Ectodermal cell (in vitro differentiated cells): ENCODE measurements around the gene FBXL17.

Experiments
- H3K27ac ChIP-seq: 2 replicates; pipeline ENCODE4 v1.7.0; 2013; ENCODE audit warnings: mild to moderate bottlenecking, low read depth, low read length; ENCODE audit not compliant: insufficient read depth, poor library complexity, severe bottlenecking
- H3K27me3 ChIP-seq: 2 replicates; pipeline ENCODE4 v1.7.0; 2013; ENCODE audit warnings: mild to moderate bottlenecking, low read length; ENCODE audit not compliant: insufficient read depth, control insufficient read depth, poor library complexity, severe bottlenecking
- H3K36me3 ChIP-seq: one replicate; pipeline ENCODE4 v1.7.0; 2013; ENCODE audit warnings: low read length; ENCODE audit not compliant: control insufficient read depth, insufficient read depth
- H3K4me1 ChIP-seq: one replicate; pipeline ENCODE4 v1.7.0; 2013; ENCODE audit warnings: low read length; ENCODE audit not compliant: control insufficient read depth, insufficient read depth
- H3K4me3 ChIP-seq: 2 replicates; pipeline ENCODE4 v1.7.0; 2013; ENCODE audit warnings: low read depth, low read length, control low read depth; ENCODE audit not compliant: insufficient read depth
- H3K9me3 ChIP-seq: 2 replicates; pipeline ENCODE4 v1.7.0; 2013; ENCODE audit warnings: mild to moderate bottlenecking, low read length, moderate library complexity; ENCODE audit not compliant: control insufficient read depth
- WGBS, 2 experiments: methylation state at CpG; one replicate each; pipeline ENCODE4 v1.1.7; 2013; ENCODE audit warnings: missing lambda C conversion rate in 2 of 2; 5-methylcytosine and 5-hydroxymethylcytosine counted together

FBXL17 gene

GRCh38 chr5:107968998-107969397 is 412.9 kb downstream of the FBXL17 start:
- WGBS, 2 experiments: 93 to 97% methylated on average over 3 to 4 of the region's 4 CpGs

GRCh38 chr5:107968406-107968843 is 413.5 kb downstream of the FBXL17 start:
- Histone ChIP-seq H3K36me3 (no peaks in the 10 kb centered on the region), H3K4me1 (no peaks in the 10 kb centered on the region), H3K27me3 (no peaks in the 10 kb centered on the region), H3K9me3 (no peaks in the 10 kb centered on the region), H3K27ac (no peak overlapping the region), H3K4me3 (no peak overlapping the region)

More at GRCh38 chr5:107968998-107969397, 412.9 kb downstream of the FBXL17 start:
- H3K4me1 ChIP-seq: no peaks in the 10 kb centered on the region
- no peak overlapping the region for H3K27ac ChIP-seq
- no peak overlapping the region for H3K4me3 ChIP-seq
- no peaks in the 10 kb centered on the region for H3K27me3 ChIP-seq
- no peaks in the 10 kb centered on the region for H3K9me3 ChIP-seq
- no peaks in the 10 kb centered on the region for H3K36me3 ChIP-seq

GRCh38 chr5:107966201-107966600 is 415.7 kb downstream of the FBXL17 start:
- no peak overlapping the region for H3K27ac ChIP-seq
- no peaks in the 10 kb centered on the region for H3K27me3 ChIP-seq
- H3K36me3 ChIP-seq: no peaks in the 10 kb centered on the region
- no peaks in the 10 kb centered on the region for H3K9me3 ChIP-seq
- no peaks in the 10 kb centered on the region for H3K4me1 ChIP-seq
- WGBS, 2 experiments: 100% methylated on average over 1 of the region's 1 CpG
- H3K4me3 ChIP-seq: no peak overlapping the region

GRCh38 chr5:107964722-107965121 is 417.2 kb downstream of the FBXL17 start:
- Histone ChIP-seq H3K4me1 (no peaks in the 10 kb centered on the region), H3K9me3 (no peaks in the 10 kb centered on the region), H3K4me3 (no peak overlapping the region), H3K27me3 (no peaks in the 10 kb centered on the region), H3K36me3 (no peaks in the 10 kb centered on the region), H3K27ac (no peak overlapping the region)
- 81 to 100% methylated on average over 1 of the region's 1 CpG for WGBS, 2 experiments

GRCh38 chr5:107959573-107960279 is 422.2 kb downstream of the FBXL17 start:
- Histone ChIP-seq H3K27ac (no peak overlapping the region), H3K4me3 (no peak overlapping the region), H3K9me3 (no peaks in the 10 kb centered on the region), H3K4me1 (no peaks in the 10 kb centered on the region), H3K36me3 (no peaks in the 10 kb centered on the region), H3K27me3 (no peaks in the 10 kb centered on the region)
- WGBS, 2 experiments: 92 to 98% methylated on average over 4 of the region's 4 CpGs

GRCh38 chr5:107958861-107959260 is 423.0 kb downstream of the FBXL17 start:
- H3K36me3 ChIP-seq: no peaks in the 10 kb centered on the region
- WGBS, 2 experiments: 94 to 96% methylated on average over 3 of the region's 3 CpGs

GRCh38 chr5:107958432-107958831 is 423.5 kb downstream of the FBXL17 start:
- no peaks in the 10 kb centered on the region for H3K4me1 ChIP-seq
- 96 to 97% methylated on average over 2 to 3 of the region's 3 CpGs for WGBS, 2 experiments

More at GRCh38 chr5:107958861-107959260, 423.0 kb downstream of the FBXL17 start:
- no peak overlapping the region for H3K4me3 ChIP-seq
- H3K27me3 ChIP-seq: no peaks in the 10 kb centered on the region
- no peak overlapping the region for H3K27ac ChIP-seq
- no peaks in the 10 kb centered on the region for H3K9me3 ChIP-seq
- H3K4me1 ChIP-seq: no peaks in the 10 kb centered on the region

GRCh38 chr5:107957051-107957450 is 424.8 kb downstream of the FBXL17 start:
- Histone ChIP-seq H3K4me3 (no peak overlapping the region), H3K27ac (no peak overlapping the region), H3K36me3 (no peaks in the 10 kb centered on the region), H3K9me3 (no peaks in the 10 kb centered on the region), H3K27me3 (no peaks in the 10 kb centered on the region), H3K4me1 (no peaks in the 10 kb centered on the region)
- 84 to 85% methylated on average over 3 of the region's 3 CpGs for WGBS, 2 experiments

More at GRCh38 chr5:107958432-107958831, 423.5 kb downstream of the FBXL17 start:
- Histone ChIP-seq H3K27me3 (no peaks in the 10 kb centered on the region), H3K27ac (no peak overlapping the region), H3K9me3 (no peaks in the 10 kb centered on the region), H3K36me3 (no peaks in the 10 kb centered on the region), H3K4me3 (no peak overlapping the region)

- no peaks in the 10 kb centered on the region for H3K36me3 ChIP-seq
- 74 to 86% methylated on average over 3 of the region's 3 CpGs for WGBS, 2 experiments
- no peaks in the 10 kb centered on the region for H3K4me1 ChIP-seq
- H3K27ac ChIP-seq: no peak overlapping the region
- no peaks in the 10 kb centered on the region for H3K27me3 ChIP-seq
- no peaks in the 10 kb centered on the region for H3K9me3 ChIP-seq
- no peak overlapping the region for H3K4me3 ChIP-seq
Measured at GRCh38 chr5:107955321-107955720, 426.6 kb downstream of the FBXL17 start.

- no peak overlapping the region for H3K27ac ChIP-seq
- H3K9me3 ChIP-seq: no peaks in the 10 kb centered on the region
- H3K4me1 ChIP-seq: no peaks in the 10 kb centered on the region
- H3K36me3 ChIP-seq: no peaks in the 10 kb centered on the region
- no peaks in the 10 kb centered on the region for H3K27me3 ChIP-seq
- no peak overlapping the region for H3K4me3 ChIP-seq
Measured at GRCh38 chr5:107954254-107954653, 427.6 kb downstream of the FBXL17 start.
